WTC11 (cell line): ENCODE data around the gene INAFM2. TPM values are rescaled to one million over a fixed set of nuclear protein-coding genes. Genes with fewer than 3 reads are reported as not detected.

Source experiments
- CREB1 ChIP-seq: sonication (generic); formaldehyde crosslinking; IDR thresholded peaks from 2 replicates; pipeline ENCODE4 v1.8.0; 2023; ENCODE audit warnings: mild to moderate bottlenecking, missing genetic modification reagents
- ELF4 ChIP-seq: sonication (generic); formaldehyde crosslinking; IDR thresholded peaks from 2 replicates; pipeline ENCODE4 v1.8.1; 2022; ENCODE audit warnings: low read depth, mild to moderate bottlenecking, moderate library complexity, missing genetic modification reagents
- ESRRA ChIP-seq: sonication (generic); formaldehyde crosslinking; IDR thresholded peaks from 2 replicates; pipeline ENCODE4 v1.8.1; 2022; ENCODE audit warnings: mild to moderate bottlenecking, missing genetic modification reagents, borderline replicate concordance
- ETV6 ChIP-seq: sonication (generic); formaldehyde crosslinking; IDR thresholded peaks from 2 replicates; pipeline ENCODE4 v1.8.1; 2022; ENCODE audit warnings: mild to moderate bottlenecking, missing genetic modification reagents
- FOXK1 ChIP-seq: sonication (generic); formaldehyde crosslinking; IDR thresholded peaks from 2 replicates; pipeline ENCODE4 v1.8.0; 2022; ENCODE audit warnings: mild to moderate bottlenecking, moderate library complexity, missing genetic modification reagents
- HMGA2 ChIP-seq: fragments of 250-450 bp; sonication (Bioruptor Pico); IDR thresholded peaks from 2 replicates; pipeline ENCODE4 v1.4.0; 2021; ENCODE audit warnings: mild to moderate bottlenecking, moderate library complexity
- IRF2 ChIP-seq: sonication (generic); formaldehyde crosslinking; IDR thresholded peaks from 2 replicates; pipeline ENCODE4 v1.8.0; 2022; ENCODE audit warnings: low read depth, missing genetic modification reagents, borderline replicate concordance
- NFYB ChIP-seq: sonication (generic); formaldehyde crosslinking; conservative IDR thresholded peaks from 2 replicates; pipeline ENCODE4 v1.8.0; 2022; ENCODE audit warnings: low read depth, missing genetic modification reagents
- NR2C2 ChIP-seq: sonication (generic); formaldehyde crosslinking; IDR thresholded peaks from 2 replicates; pipeline ENCODE4 v1.8.0; 2022; ENCODE audit warnings: mild to moderate bottlenecking, missing genetic modification reagents
- NR3C1 ChIP-seq: sonication (generic); formaldehyde crosslinking; conservative IDR thresholded peaks from 2 replicates; pipeline ENCODE4 v1.8.1; 2023; ENCODE audit warnings: low read depth, mild to moderate bottlenecking, missing genetic modification reagents
- SP1 ChIP-seq: sonication (generic); formaldehyde crosslinking; conservative IDR thresholded peaks from 2 replicates; pipeline ENCODE4 v1.8.1; 2022; ENCODE audit warnings: missing genetic modification reagents
- TCF7 ChIP-seq: sonication (generic); formaldehyde crosslinking; IDR thresholded peaks from 2 replicates; pipeline ENCODE4 v1.8.0; 2022; ENCODE audit warnings: mild to moderate bottlenecking, low read depth, missing genetic modification reagents, moderate library complexity
- TEAD1 ChIP-seq: sonication (generic); formaldehyde crosslinking; IDR thresholded peaks from 2 replicates; pipeline ENCODE4 v1.8.0; 2022; ENCODE audit warnings: mild to moderate bottlenecking, missing genetic modification reagents
- TEAD4 ChIP-seq: sonication (generic); formaldehyde crosslinking; IDR thresholded peaks from 2 replicates; pipeline ENCODE4 v1.8.0; 2022; ENCODE audit warnings: mild to moderate bottlenecking, missing genetic modification reagents
- ZNF121 ChIP-seq: sonication (generic); formaldehyde crosslinking; IDR thresholded peaks from 2 replicates; pipeline ENCODE4 v1.8.0; 2023; ENCODE audit warnings: missing genetic modification reagents
- ZNF317 ChIP-seq: sonication (generic); formaldehyde crosslinking; IDR thresholded peaks from 2 replicates; pipeline ENCODE4 v1.8.1; 2023; ENCODE audit warnings: low read depth, mild to moderate bottlenecking, moderate library complexity, missing genetic modification reagents, borderline replicate concordance
- ZNF423 ChIP-seq: fragments of 250-450 bp; sonication (Bioruptor Pico); IDR thresholded peaks from 2 replicates; pipeline ENCODE4 v2.1.2; 2022; ENCODE audit warnings: mild to moderate bottlenecking, moderate library complexity
- ZNF671 ChIP-seq: fragments of 250-450 bp; sonication (Bioruptor Pico); IDR thresholded peaks from 2 replicates; pipeline ENCODE4 v1.8.0; 2021; ENCODE audit warnings: mild to moderate bottlenecking
- total RNA-seq: library from RNA; stranded (reverse); gene quantifications from 3 replicates; pipeline ENCODE4 v1.2.3, GENCODE V29; 2021
- TF ChIP-seq, protein P1 (sequence below): sonication (generic); formaldehyde crosslinking; IDR thresholded peaks from 2 replicates; pipeline ENCODE4 v1.8.0; 2022; ENCODE audit warnings: mild to moderate bottlenecking, missing genetic modification reagents
- TF ChIP-seq, protein P2 (sequence below): fragments of 250-450 bp; sonication (Bioruptor Pico); IDR thresholded peaks from 2 replicates; pipeline ENCODE4 v2.1.2; 2022; ENCODE audit warnings: mild to moderate bottlenecking, moderate library complexity
- TF ChIP-seq, protein P3 (sequence below): sonication (generic); formaldehyde crosslinking; IDR thresholded peaks from 2 replicates; pipeline ENCODE4 v1.8.0; 2022; ENCODE audit warnings: missing genetic modification reagents
- TF ChIP-seq, protein P4 (sequence below): sonication (generic); formaldehyde crosslinking; IDR thresholded peaks from 2 replicates; pipeline ENCODE4 v1.8.1; 2022; ENCODE audit warnings: mild to moderate bottlenecking, missing genetic modification reagents, moderate library complexity, borderline replicate concordance
- TF ChIP-seq, protein P5 (sequence below): fragments of 250-450 bp; sonication (Bioruptor Pico); IDR thresholded peaks from 2 replicates; pipeline ENCODE4 v1.8.0; 2021; ENCODE audit warnings: mild to moderate bottlenecking
- TF ChIP-seq, protein P6 (sequence below): sonication (generic); formaldehyde crosslinking; IDR thresholded peaks from 2 replicates; pipeline ENCODE4 v1.8.0; 2022; ENCODE audit warnings: mild to moderate bottlenecking, missing genetic modification reagents
- TF ChIP-seq, protein P7 (sequence below): sonication (generic); formaldehyde crosslinking; conservative IDR thresholded peaks from 2 replicates; pipeline ENCODE4 v1.8.1; 2022; ENCODE audit warnings: mild to moderate bottlenecking, missing genetic modification reagents

Gene INAFM2
- total RNA-seq, 1 experiment from 2014 or later, result 34.2 TPM

DNA sequence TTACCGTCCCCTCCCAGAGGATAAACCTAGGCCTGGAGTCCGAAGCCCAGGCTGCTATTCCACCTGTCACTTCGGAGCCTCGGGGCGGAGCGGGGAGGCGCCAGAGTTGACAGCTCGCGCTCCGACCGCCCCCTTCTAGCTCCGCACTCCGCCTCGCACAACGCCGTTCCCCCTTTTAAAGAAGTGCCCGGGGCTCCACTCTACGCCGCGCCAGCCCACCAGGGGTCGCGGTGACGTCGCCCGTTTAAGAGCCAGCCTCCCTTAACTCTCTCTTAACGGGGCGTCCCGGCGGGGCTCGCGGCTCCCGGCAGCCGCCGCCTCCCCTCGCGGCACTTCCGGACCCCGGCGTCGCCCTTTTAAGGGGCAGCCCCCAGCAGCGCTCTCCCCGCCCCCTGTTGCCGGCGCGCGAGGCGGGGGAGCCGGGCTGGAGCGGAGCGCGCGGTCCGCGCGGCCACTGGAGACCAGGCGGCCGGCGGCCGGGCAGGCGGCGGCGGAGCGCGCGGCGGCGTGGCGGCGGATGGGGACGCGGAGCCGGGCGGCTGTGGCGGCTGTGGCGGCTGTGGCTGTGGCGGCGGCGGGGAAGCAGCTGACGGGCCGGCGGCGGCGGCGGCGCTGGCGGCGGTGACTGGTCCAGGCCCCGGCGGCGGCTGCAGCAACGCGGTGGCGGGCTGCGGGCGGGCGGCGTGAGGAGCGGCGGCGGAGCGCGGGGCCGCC is at the start of gene INAFM2 (continued):
- peak; percentile 71; the same call in 1 of the 2 replicates for TF ChIP-seq FOXK1 (CRISPR knock-in tag)
- TF ChIP-seq, protein P1, sequence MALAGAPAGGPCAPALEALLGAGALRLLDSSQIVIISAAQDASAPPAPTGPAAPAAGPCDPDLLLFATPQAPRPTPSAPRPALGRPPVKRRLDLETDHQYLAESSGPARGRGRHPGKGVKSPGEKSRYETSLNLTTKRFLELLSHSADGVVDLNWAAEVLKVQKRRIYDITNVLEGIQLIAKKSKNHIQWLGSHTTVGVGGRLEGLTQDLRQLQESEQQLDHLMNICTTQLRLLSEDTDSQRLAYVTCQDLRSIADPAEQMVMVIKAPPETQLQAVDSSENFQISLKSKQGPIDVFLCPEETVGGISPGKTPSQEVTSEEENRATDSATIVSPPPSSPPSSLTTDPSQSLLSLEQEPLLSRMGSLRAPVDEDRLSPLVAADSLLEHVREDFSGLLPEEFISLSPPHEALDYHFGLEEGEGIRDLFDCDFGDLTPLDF (CRISPR knock-in tag), result peak; percentile 65; the same call in 1 of the 2 replicates
- TF ChIP-seq IRF2 (CRISPR knock-in tag), result no peak
- TF ChIP-seq TCF7 (CRISPR knock-in tag), result 0 out of 2 replicates have a peak, but pooled peaks have one; percentile 41
- TF ChIP-seq TEAD4 (CRISPR knock-in tag), result peak; percentile 65; the same call in 1 of the 2 replicates
- no peak for TF ChIP-seq CREB1 (CRISPR knock-in tag)
- TF ChIP-seq, protein P2, sequence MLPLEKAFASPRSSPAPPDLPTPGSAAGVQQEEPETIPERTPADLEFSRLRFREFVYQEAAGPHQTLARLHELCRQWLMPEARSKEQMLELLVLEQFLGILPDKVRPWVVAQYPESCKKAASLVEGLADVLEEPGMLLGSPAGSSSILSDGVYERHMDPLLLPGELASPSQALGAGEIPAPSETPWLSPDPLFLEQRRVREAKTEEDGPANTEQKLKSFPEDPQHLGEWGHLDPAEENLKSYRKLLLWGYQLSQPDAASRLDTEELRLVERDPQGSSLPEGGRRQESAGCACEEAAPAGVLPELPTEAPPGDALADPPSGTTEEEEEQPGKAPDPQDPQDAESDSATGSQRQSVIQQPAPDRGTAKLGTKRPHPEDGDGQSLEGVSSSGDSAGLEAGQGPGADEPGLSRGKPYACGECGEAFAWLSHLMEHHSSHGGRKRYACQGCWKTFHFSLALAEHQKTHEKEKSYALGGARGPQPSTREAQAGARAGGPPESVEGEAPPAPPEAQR (CRISPR knock-in tag), result no peak
- TF ChIP-seq, protein P3, sequence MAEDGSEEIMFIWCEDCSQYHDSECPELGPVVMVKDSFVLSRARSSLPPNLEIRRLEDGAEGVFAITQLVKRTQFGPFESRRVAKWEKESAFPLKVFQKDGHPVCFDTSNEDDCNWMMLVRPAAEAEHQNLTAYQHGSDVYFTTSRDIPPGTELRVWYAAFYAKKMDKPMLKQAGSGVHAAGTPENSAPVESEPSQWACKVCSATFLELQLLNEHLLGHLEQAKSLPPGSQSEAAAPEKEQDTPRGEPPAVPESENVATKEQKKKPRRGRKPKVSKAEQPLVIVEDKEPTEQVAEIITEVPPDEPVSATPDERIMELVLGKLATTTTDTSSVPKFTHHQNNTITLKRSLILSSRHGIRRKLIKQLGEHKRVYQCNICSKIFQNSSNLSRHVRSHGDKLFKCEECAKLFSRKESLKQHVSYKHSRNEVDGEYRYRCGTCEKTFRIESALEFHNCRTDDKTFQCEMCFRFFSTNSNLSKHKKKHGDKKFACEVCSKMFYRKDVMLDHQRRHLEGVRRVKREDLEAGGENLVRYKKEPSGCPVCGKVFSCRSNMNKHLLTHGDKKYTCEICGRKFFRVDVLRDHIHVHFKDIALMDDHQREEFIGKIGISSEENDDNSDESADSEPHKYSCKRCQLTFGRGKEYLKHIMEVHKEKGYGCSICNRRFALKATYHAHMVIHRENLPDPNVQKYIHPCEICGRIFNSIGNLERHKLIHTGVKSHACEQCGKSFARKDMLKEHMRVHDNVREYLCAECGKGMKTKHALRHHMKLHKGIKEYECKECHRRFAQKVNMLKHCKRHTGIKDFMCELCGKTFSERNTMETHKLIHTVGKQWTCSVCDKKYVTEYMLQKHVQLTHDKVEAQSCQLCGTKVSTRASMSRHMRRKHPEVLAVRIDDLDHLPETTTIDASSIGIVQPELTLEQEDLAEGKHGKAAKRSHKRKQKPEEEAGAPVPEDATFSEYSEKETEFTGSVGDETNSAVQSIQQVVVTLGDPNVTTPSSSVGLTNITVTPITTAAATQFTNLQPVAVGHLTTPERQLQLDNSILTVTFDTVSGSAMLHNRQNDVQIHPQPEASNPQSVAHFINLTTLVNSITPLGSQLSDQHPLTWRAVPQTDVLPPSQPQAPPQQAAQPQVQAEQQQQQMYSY (CRISPR knock-in tag), result peak; percentile 41; the same call in 1 of the 2 replicates
- TF ChIP-seq ETV6 (CRISPR knock-in tag), result peak; percentile 71; the same call in 1 of the 2 replicates
- TF ChIP-seq SP1 (CRISPR knock-in tag), result peak; percentile 96
- peak; percentile 7; the same call in 1 of the 2 replicates for TF ChIP-seq ZNF423 (CRISPR knock-in tag)
- no peak for TF ChIP-seq HMGA2
- TF ChIP-seq, protein P4, sequence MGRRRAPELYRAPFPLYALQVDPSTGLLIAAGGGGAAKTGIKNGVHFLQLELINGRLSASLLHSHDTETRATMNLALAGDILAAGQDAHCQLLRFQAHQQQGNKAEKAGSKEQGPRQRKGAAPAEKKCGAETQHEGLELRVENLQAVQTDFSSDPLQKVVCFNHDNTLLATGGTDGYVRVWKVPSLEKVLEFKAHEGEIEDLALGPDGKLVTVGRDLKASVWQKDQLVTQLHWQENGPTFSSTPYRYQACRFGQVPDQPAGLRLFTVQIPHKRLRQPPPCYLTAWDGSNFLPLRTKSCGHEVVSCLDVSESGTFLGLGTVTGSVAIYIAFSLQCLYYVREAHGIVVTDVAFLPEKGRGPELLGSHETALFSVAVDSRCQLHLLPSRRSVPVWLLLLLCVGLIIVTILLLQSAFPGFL (CRISPR knock-in tag), result no peak
- TF ChIP-seq, protein P5, sequence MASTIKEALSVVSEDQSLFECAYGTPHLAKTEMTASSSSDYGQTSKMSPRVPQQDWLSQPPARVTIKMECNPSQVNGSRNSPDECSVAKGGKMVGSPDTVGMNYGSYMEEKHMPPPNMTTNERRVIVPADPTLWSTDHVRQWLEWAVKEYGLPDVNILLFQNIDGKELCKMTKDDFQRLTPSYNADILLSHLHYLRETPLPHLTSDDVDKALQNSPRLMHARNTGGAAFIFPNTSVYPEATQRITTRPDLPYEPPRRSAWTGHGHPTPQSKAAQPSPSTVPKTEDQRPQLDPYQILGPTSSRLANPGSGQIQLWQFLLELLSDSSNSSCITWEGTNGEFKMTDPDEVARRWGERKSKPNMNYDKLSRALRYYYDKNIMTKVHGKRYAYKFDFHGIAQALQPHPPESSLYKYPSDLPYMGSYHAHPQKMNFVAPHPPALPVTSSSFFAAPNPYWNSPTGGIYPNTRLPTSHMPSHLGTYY (CRISPR knock-in tag), result no peak
- no peak; the same call in 1 of the 2 replicates for TF ChIP-seq ZNF317
- no peak for TF ChIP-seq ZNF121
- TF ChIP-seq, protein P6, sequence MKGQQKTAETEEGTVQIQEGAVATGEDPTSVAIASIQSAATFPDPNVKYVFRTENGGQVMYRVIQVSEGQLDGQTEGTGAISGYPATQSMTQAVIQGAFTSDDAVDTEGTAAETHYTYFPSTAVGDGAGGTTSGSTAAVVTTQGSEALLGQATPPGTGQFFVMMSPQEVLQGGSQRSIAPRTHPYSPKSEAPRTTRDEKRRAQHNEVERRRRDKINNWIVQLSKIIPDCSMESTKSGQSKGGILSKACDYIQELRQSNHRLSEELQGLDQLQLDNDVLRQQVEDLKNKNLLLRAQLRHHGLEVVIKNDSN, result peak; percentile 58; the same call in 1 of the 2 replicates
- no peak for TF ChIP-seq NFYB
- TF ChIP-seq NR3C1 (CRISPR knock-in tag), result no peak
- TF ChIP-seq ESRRA, result no peak
- 0 out of 2 replicates have a peak, but pooled peaks have one; percentile 56 for TF ChIP-seq ELF4
- TF ChIP-seq ZNF671, result no peak
- TF ChIP-seq, protein P7, sequence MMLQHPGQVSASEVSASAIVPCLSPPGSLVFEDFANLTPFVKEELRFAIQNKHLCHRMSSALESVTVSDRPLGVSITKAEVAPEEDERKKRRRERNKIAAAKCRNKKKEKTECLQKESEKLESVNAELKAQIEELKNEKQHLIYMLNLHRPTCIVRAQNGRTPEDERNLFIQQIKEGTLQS (CRISPR knock-in tag), result 0 out of 2 replicates have a peak, but pooled peaks have one; percentile 44
- peak; percentile 87 for TF ChIP-seq TEAD1 (CRISPR knock-in tag)
- no peak; the same call in 1 of the 2 replicates for TF ChIP-seq NR2C2 (CRISPR knock-in tag)
